Pancreas (tissue), 10 donors: ENCODE measurements around the gene PDK3. TPM values are rescaled to one million over a fixed set of nuclear protein-coding genes. Genes with fewer than 3 reads are reported as not detected.

ENCODE experiments used
- ATAC-seq, 4 donors: fragments of 200-7000 bp; cut with Tn5 transposase; one replicate each; pipeline versions ENCODE4 v1.8.0 to v1.9.1; 2020; ENCODE audit warnings: mild to moderate bottlenecking in 4 of 4, moderate library complexity in 4 of 4
- DNase-seq, 6 donors: peaks; one replicate each; pipeline ENCODE4 v3.0.0-alpha.2; 2020
- FAIRE-seq: peaks from 2 replicates; lab custom pipeline; 2012; peaks lifted over from hg19 to GRCh38; lab: Jason Lieb, UNC
- H3K27ac ChIP-seq, 4 donors: fragments of 200-600 bp; sonication (generic); 1 replicate in 3 of 4; 2 replicates in 1 of 4; pipeline versions ENCODE4 v1.5.0 to v1.8.0; 2020
- H3K27me3 ChIP-seq, 4 donors: fragments of 200-600 bp; one replicate each; pipeline ENCODE4 v1.8.0; 2021
- H3K36me3 ChIP-seq, 3 donors: fragments of 200-600 bp; sonication (generic) in 1 of 3; one replicate each; pipeline versions ENCODE4 v1.5.0 to v1.8.0; 2020 to 2021
- H3K4me1 ChIP-seq, 3 donors: fragments of 200-600 bp; one replicate each; pipeline ENCODE4 v1.8.0; 2021
- H3K4me3 ChIP-seq, 4 donors: fragments of 200-600 bp; sonication (generic) in 2 of 4; one replicate each; pipeline versions ENCODE4 v1.5.0 to v1.8.0; 2020 to 2021
- H3K9me3 ChIP-seq, 4 donors: fragments of 200-600 bp; one replicate each; pipeline ENCODE4 v1.8.0; 2021
- CTCF ChIP-seq, 4 donors: fragments of 200-600 bp; sonication (generic) in 3 of 4; IDR thresholded peaks; one replicate each; pipeline versions ENCODE4 v1.5.0 to v1.8.0; 2021; ENCODE audit warnings: antibody characterized with exemption in 4 of 4
- WGBS, 2 donors: extraction: QIAGEN DNeasy Blood & Tissue Kit; methylation state at CpG; one replicate each; pipeline ENCODE4 v1.1.7; 2013; 5-methylcytosine and 5-hydroxymethylcytosine counted together
- intact Hi-C, 3 donors: fragments of 100-400 bp; cut with DNase I; formaldehyde crosslinking; loops; one replicate each; pipeline versions ENCODE4 v1.11.1 to v1.14.2; 2022
- polyA plus RNA-seq, 2 donors: library from polyadenylated mRNA; stranded (reverse); fragments of 200-250 nt; gene quantifications; one replicate each; pipeline ENCODE4 v1.2.3, GENCODE V29; 2013
- total RNA-seq, 6 donors: library from RNA; stranded (reverse); fragmentation: NEBNext Ultra II Directional in 4 of 6; extraction: Animal tissue kit (Norgen Biotek cat#: 25700) in 4 of 6; gene quantifications; one replicate each; pipeline versions ENCODE4 v1.2.1 to v1.2.4, GENCODE V29; 2021 to 2023
- donor health status: healthy with polysubstance abuse.
- donor health status: DM: no; HTN: no; CAD: no; lungs with moderate emphysema.
- donor health status: DM: no; HTN: no; CAD: no.
- donor health status: control.
- donor health status: control.
- donor health status: Bipolar disorder and iron deficiency.
- donor health status: DM: yes; HTN: yes; CAD: no.
- donor health status: DM: no; HTN: no; CAD: no.
- donor health status: DM: no; HTN: no; CAD: no.
- donor health status: DM: yes; HTN: yes; CAD: no.

The PDK3 gene
- total and polyA plus RNA-seq, 8 donors, result 2.4 to 10.1 (median 5.3) TPM

GRCh38 chrX:24577091-24577490 lies 112.0 kb downstream of the PDK3 start:
- WGBS, 2 donors, result 78 to 87% methylated on average over 9 of the region's 9 CpGs
- H3K36me3 ChIP-seq, result no peaks in the 10 kb centered on the region
- intact Hi-C loops, result no loop called here
- no peak overlapping the region for H3K27ac ChIP-seq
- no peak overlapping the region for H3K4me3 ChIP-seq
- no peaks in the 10 kb centered on the region for H3K9me3 ChIP-seq
- no peak for TF ChIP-seq CTCF (IDR thresholded peaks at IDR 0.05)
- ATAC-seq (no peak), DNase-seq (no peak), FAIRE-seq (no peak)
- no peaks in the 10 kb centered on the region for H3K4me1 ChIP-seq
- H3K27me3 ChIP-seq, result no peaks in the 10 kb centered on the region

Other genes starting within 250 kb of the PDK3 start
- gene SUPT20HL2, start 151.2 kb upstream of the PDK3 start, total RNA-seq, result not detected
- gene SUPT20HL2, start 151.2 kb upstream of the PDK3 start, polyA plus RNA-seq, result not detected
- not detected for gene SUPT20HL1, start 104.6 kb upstream of the PDK3 start, total RNA-seq
- not detected for gene SUPT20HL1, start 104.6 kb upstream of the PDK3 start, polyA plus RNA-seq
- 1 to 10 TPM; 1.6 to 2.9 (median 1.8) TPM for gene PCYT1B, start 182.1 kb downstream of the PDK3 start, total RNA-seq
- gene PCYT1B, start 182.1 kb downstream of the PDK3 start, polyA plus RNA-seq, result 1 to 10 TPM in 1 of 2 donors, under 1 TPM in 1; 0.84 to 1.3 TPM
- gene POLA1, start 228.6 kb downstream of the PDK3 start, total RNA-seq, result 1 to 10 TPM; 3.4 to 6.1 (median 5.3) TPM
- 1 to 10 TPM; 1.4 to 2.4 TPM for gene POLA1, start 228.6 kb downstream of the PDK3 start, polyA plus RNA-seq